ENCODE data around the gene KIAA1191.

The KIAA1191 gene

DNA sequence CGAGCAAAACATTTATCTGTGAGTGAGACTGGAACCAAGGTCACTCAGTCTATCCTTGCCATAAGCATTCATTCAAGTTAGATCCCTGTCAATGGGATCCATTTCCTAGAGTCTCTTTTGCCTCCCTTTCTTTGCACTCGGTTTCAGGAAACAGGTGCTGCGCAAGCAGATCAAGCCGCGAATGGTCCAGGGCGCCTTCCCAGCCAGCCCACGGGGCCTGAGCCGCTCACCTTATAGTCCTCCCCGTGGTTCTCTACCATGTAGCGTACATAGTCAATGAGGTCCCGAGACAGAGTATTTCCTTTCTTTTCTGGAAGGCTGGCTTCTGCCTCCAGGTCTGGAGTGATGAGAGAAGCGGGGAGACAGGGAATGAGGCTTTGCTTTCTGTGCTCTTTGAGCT is 23.4 kb upstream of the KIAA1191 start:
- no peaks in the 10 kb centered on the region for H3K9me3 ChIP-seq (ENCODE audit: insufficient read depth, low read depth, low read length)
- H2AFZ ChIP-seq (ENCODE audit: low read length), result no peak overlapping the region
- TF ChIP-seq EZH2phosphoT487 (IDR thresholded peaks at IDR 0.05; ENCODE audit: borderline replicate concordance) (no peak), CTCF (conservative IDR thresholded peaks at IDR 0.05; ENCODE audit: low read length) (no peak)
- H3K4me1 ChIP-seq (ENCODE audit: insufficient read depth, low read length, poor library complexity, severe bottlenecking), result peaks cover 6% of the 10 kb centered on the region
- H3K9ac ChIP-seq (ENCODE audit: low read depth, low read length, poor library complexity, severe bottlenecking), result no peak overlapping the region
- H3K36me3 ChIP-seq (ENCODE audit: insufficient read depth, low read length), result peaks cover 4% of the 10 kb centered on the region; the same call in 1 of the 2 replicates
- no peak overlapping the region for H3K4me2 ChIP-seq (ENCODE audit: low read depth, low read length, poor library complexity, severe bottlenecking)
- no peaks in the 10 kb centered on the region for H4K20me1 ChIP-seq (ENCODE audit: insufficient read depth, low read length, poor library complexity, severe bottlenecking)
- no peaks in the 10 kb centered on the region for H3F3A ChIP-seq (ENCODE audit: low read depth)
- H3K4me3 ChIP-seq (ENCODE audit: low read length, poor library complexity, severe bottlenecking), result no peak overlapping the region
- H3K27me3 ChIP-seq (ENCODE audit: insufficient read depth, low read length, poor library complexity, severe bottlenecking), result no peaks in the 10 kb centered on the region
- no peaks in the 10 kb centered on the region for H3K9me2 ChIP-seq (replicated peaks; ENCODE audit: low read depth, low read length)
- peaks cover 29% of the 10 kb centered on the region for H3K79me2 ChIP-seq (ENCODE audit: insufficient read depth, low read length)

- Histone ChIP-seq H3F3A (ENCODE audit: low read depth) (no peaks in the 10 kb centered on the region), H3K9ac (ENCODE audit: low read depth, low read length, poor library complexity, severe bottlenecking) (no peak overlapping the region), H3K79me2 (ENCODE audit: insufficient read depth, low read length) (peaks cover 29% of the 10 kb centered on the region), H3K9me2 (replicated peaks; ENCODE audit: low read depth, low read length) (no peaks in the 10 kb centered on the region), H3K4me1 (ENCODE audit: insufficient read depth, low read length, poor library complexity, severe bottlenecking) (peaks cover 6% of the 10 kb centered on the region), H3K4me2 (ENCODE audit: low read depth, low read length, poor library complexity, severe bottlenecking) (no peak overlapping the region), H3K4me3 (ENCODE audit: low read length, poor library complexity, severe bottlenecking) (no peak overlapping the region), H2AFZ (ENCODE audit: low read length) (no peak overlapping the region), H3K36me3 (ENCODE audit: insufficient read depth, low read length) (peaks cover 4% of the 10 kb centered on the region; the same call in 1 of the 2 replicates), H3K27me3 (ENCODE audit: insufficient read depth, low read length, poor library complexity, severe bottlenecking) (no peaks in the 10 kb centered on the region), H3K9me3 (ENCODE audit: insufficient read depth, low read depth, low read length) (no peaks in the 10 kb centered on the region), H4K20me1 (ENCODE audit: insufficient read depth, low read length, poor library complexity, severe bottlenecking) (no peaks in the 10 kb centered on the region)
- TF ChIP-seq EZH2phosphoT487 (IDR thresholded peaks at IDR 0.05; ENCODE audit: borderline replicate concordance) (no peak), CTCF (conservative IDR thresholded peaks at IDR 0.05; ENCODE audit: low read length) (no peak)
Measured at GRCh38 chr5:176384366-176384930, 22.9 kb upstream of the KIAA1191 start.

DNA sequence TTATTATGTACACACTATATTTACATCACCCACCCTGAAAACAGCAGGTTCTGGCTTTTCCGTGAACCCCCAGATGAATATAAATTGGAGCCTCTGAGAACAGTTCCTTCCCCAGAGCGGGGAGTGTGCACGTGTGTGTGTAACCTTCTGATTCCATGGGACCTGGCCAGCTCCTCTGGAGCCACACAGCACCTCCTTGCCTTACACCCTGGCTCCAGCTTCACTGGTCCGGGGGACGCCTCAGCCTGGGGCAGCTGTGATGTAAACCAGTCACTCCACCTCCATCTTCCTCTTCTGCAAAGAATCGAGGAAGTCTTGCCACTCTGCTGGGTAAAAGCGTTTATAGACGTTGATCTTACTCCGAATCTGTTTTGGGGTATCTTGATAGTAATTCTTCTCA is 22.4 kb upstream of the KIAA1191 start:
- Histone ChIP-seq H3K9me3 (ENCODE audit: insufficient read depth, low read depth, low read length) (no peaks in the 10 kb centered on the region), H3K9ac (ENCODE audit: low read depth, low read length, poor library complexity, severe bottlenecking) (no peak overlapping the region), H2AFZ (ENCODE audit: low read length) (no peak overlapping the region), H3K4me1 (ENCODE audit: insufficient read depth, low read length, poor library complexity, severe bottlenecking) (peaks cover 6% of the 10 kb centered on the region), H3K79me2 (ENCODE audit: insufficient read depth, low read length) (peaks cover 29% of the 10 kb centered on the region), H3F3A (ENCODE audit: low read depth) (no peaks in the 10 kb centered on the region), H3K4me3 (ENCODE audit: low read length, poor library complexity, severe bottlenecking) (no peak overlapping the region), H3K4me2 (ENCODE audit: low read depth, low read length, poor library complexity, severe bottlenecking) (no peak overlapping the region), H3K27me3 (ENCODE audit: insufficient read depth, low read length, poor library complexity, severe bottlenecking) (no peaks in the 10 kb centered on the region), H3K36me3 (ENCODE audit: insufficient read depth, low read length) (peaks cover 4% of the 10 kb centered on the region; the same call in 1 of the 2 replicates), H4K20me1 (ENCODE audit: insufficient read depth, low read length, poor library complexity, severe bottlenecking) (no peaks in the 10 kb centered on the region), H3K9me2 (replicated peaks; ENCODE audit: low read depth, low read length) (no peaks in the 10 kb centered on the region)
- TF ChIP-seq EZH2phosphoT487 (IDR thresholded peaks at IDR 0.05; ENCODE audit: borderline replicate concordance) (no peak), CTCF (conservative IDR thresholded peaks at IDR 0.05; ENCODE audit: low read length) (no peak)

All from Loucy (cell line).